Measurements from ENCODE around the gene PARD6G.

PARD6G gene

DNA sequence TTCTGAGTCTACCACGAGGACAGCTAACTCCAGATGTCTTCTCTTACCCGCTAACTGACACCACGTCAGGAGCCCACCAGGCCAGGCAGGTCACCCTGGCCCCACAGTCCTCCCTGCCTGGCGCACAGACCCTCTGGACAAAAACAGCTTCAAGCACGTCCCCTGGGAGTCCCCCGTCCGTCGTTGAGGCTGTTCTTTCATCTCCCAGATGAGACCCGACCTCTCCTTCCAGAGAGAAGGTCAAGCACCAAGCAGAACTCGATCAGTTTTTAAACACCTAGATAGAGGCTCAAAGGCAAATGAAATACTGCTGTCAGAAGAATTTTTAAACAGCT is 57.8 kb downstream of the PARD6G start:
- H3K36me3 ChIP-seq, result no peaks in the 10 kb centered on the region
- no peak for TF ChIP-seq Cebpa-rat (IDR thresholded peaks at IDR 0.05)
- no peak overlapping the region for H3K27ac ChIP-seq
- peaks cover 6 to 14% (median 10%) of the 10 kb centered on the region in 10 experiments for H3K4me1 ChIP-seq
- no peaks in the 10 kb centered on the region for H3K9me3 ChIP-seq (replicated peaks in 1 of 11)
- no peaks in the 10 kb centered on the region; a peak in 1 of 22 replicates for H4K20me1 ChIP-seq
- no peaks in the 10 kb centered on the region for H3K27me3 ChIP-seq
- no peak overlapping the region for H3K9ac ChIP-seq
- no peak overlapping the region for H3K4me2 ChIP-seq
- no peak overlapping the region for H3K4me3 ChIP-seq

DNA sequence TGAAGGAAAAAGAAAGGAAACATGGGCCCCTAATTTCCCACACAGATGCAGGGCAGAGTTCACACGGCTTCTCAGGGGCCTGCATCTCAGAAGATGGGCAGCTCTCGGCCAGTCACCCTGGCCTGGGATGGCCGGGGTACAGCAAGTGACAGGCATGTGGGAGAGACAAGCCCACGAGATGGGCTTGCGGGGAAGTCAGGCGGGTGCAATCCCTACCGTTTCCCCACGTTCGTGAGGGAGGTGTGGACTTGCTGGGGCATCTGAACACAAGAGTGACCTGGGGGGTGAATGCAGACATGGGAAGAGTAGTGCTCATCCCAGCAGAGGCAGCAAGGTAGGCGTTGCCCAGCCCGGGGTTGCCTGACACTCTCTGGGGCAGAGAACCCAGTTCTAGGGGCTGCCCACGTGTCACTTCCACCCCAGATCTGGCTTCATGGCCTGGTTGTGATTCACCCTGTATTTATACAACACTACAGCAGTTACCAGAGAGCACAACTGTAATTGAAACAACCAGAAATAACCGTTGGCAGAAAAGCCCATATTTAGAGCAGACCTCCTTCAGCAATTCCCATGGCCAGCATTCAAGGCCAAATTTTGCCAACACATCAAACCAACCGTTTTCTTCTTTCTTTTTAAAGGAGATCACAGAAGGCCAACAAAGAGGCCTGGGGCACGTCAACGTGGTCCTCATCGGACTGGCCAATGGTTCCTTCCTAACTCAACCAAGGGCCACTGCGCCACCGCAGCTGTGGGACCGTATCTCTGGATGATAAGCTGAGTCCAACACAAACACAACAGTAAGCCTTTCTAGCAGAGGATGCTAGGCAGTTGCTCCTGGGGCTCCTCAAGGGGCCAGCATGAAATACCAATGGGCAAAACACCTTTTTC is 58.4 kb downstream of the PARD6G start:
- Histone ChIP-seq H3K27me3 (no peaks in the 10 kb centered on the region), H3K4me3 (no peak overlapping the region), H3K27ac (no peak overlapping the region), H3K36me3 (no peaks in the 10 kb centered on the region), H3K4me2 (no peak overlapping the region), H4K20me1 (no peaks in the 10 kb centered on the region; a peak in 1 of 22 replicates), H3K9me3 (replicated peaks in 1 of 11) (no peaks in the 10 kb centered on the region), H3K9ac (no peak overlapping the region), H3K4me1 (peaks cover 4 to 13% (median 6%) of the 10 kb centered on the region in 10 experiments; a peak in 16 of 20 replicates)
- no peak for TF ChIP-seq Cebpa-rat (IDR thresholded peaks at IDR 0.05)

DNA sequence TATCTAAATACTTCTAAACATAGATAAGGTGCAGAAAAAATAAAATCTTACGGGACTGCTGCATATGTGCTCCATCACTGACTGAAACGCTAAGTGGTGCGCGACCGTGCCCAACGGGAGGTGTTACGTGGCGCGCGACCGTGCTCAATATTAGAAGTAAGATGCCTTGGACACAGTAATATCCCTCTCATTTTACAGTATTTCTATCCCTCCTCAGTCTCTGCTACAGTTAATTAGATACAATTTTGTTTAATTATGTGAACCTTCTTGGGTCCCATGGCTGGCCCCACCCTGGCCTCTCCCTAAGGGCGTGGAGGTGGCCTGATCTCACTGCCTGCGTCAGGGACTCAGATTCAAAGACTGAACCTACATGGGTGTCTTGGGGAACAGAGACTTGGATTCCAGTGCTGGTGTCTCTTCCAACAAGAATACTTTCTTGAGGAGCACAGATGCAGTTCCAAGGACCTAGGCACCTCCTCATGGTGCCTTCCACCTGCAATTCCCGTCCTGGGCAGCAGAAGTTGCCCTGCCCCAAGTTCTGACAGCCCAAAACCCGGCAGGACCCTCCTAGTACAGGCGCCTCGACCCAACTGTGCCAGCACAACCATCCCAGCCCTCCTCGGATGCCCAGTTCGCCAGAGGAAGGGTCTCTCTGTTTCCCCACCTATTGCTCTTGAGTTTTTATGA is 59.2 kb downstream of the PARD6G start:
- Histone ChIP-seq H3K27me3 (no peaks in the 10 kb centered on the region), H3K4me2 (no peak overlapping the region; a peak in 1 of 22 replicates), H3K4me1 (peaks cover 0 to 21% (median 9%) of the 10 kb centered on the region in 10 experiments; a peak in 15 of 20 replicates), H3K9me3 (replicated peaks in 1 of 11) (no peaks in the 10 kb centered on the region), H3K36me3 (no peaks in the 10 kb centered on the region), H3K4me3 (no peak overlapping the region), H3K27ac (no peak overlapping the region), H3K9ac (no peak overlapping the region), H4K20me1 (peaks cover 0 to under 1% (median 0%) of the 10 kb centered on the region in 11 experiments; a peak in 1 of 22 replicates)
- no peak for TF ChIP-seq Cebpa-rat (IDR thresholded peaks at IDR 0.05)

DNA sequence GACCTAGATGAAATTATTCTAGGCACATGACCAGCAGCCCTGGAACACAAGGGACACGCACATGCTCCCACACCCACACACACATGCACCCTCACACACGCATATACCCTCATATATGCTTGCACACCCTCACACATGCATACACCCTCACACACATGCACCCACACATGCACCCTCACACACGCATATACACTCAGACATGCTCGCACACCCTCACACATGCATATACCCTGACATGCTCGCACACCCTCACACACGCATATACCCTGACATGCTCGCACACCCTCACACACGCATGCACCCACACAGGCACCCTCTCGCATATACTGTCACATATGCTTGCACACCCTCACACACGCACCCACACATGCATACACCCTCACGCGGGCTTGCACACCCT is 61.8 kb downstream of the PARD6G start:
- Histone ChIP-seq H3K4me1 (peaks cover 15 to 36% (median 29%) of the 10 kb centered on the region in 10 experiments), H3K4me2 (no peak overlapping the region), H3K9ac (no peak overlapping the region), H3K9me3 (replicated peaks in 1 of 11) (no peaks in the 10 kb centered on the region), H3K36me3 (no peaks in the 10 kb centered on the region), H3K27ac (no peak overlapping the region), H3K27me3 (peaks cover 0 to 9% (median 0%) of the 10 kb centered on the region in 11 experiments; a peak in 2 of 22 replicates), H4K20me1 (peaks cover 0 to 13% (median 0%) of the 10 kb centered on the region in 11 experiments; a peak in 4 of 22 replicates), H3K4me3 (no peak overlapping the region)
- TF ChIP-seq Cebpa-rat (IDR thresholded peaks at IDR 0.05), result no peak

DNA sequence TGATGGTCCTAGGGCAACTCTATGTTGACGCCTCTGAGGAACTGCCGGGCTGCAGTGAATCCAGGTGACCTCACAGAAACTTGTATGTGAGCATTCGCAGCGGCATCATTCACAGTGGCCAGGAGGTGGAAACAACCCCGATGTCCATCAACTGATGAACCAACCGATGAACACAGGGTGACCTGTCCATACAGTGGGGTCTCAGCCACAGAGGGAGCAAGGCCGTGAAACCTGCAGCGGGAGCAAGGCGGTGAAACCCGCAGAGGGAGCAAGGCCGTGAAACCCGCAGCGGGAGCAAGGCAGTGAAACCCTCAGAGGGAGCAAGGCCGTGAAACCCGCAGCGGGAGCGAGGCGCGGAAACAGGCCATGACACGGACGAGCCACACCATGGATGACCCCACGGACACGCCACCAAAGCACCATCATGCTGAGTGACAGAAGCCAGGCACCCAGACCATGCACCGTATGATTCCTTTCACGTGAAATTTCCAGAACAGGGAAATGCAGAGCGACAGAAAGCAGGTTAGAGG is 63.0 kb downstream of the PARD6G start:
- peaks cover 0 to 9% (median 0%) of the 10 kb centered on the region in 11 experiments; a peak in 2 of 22 replicates for H3K27me3 ChIP-seq
- H3K4me1 ChIP-seq, result peaks cover 27 to 48% (median 42%) of the 10 kb centered on the region in 10 experiments
- peaks cover 0 to 13% (median 0%) of the 10 kb centered on the region in 11 experiments; a peak in 4 of 22 replicates for H4K20me1 ChIP-seq
- no peak for TF ChIP-seq Cebpa-rat (IDR thresholded peaks at IDR 0.05)
- no peaks in the 10 kb centered on the region for H3K36me3 ChIP-seq
- no peak overlapping the region for H3K4me3 ChIP-seq
- no peak overlapping the region for H3K9ac ChIP-seq
- H3K4me2 ChIP-seq, result no peak overlapping the region
- no peaks in the 10 kb centered on the region for H3K9me3 ChIP-seq (replicated peaks in 1 of 11)
- H3K27ac ChIP-seq, result no peak overlapping the region

DNA sequence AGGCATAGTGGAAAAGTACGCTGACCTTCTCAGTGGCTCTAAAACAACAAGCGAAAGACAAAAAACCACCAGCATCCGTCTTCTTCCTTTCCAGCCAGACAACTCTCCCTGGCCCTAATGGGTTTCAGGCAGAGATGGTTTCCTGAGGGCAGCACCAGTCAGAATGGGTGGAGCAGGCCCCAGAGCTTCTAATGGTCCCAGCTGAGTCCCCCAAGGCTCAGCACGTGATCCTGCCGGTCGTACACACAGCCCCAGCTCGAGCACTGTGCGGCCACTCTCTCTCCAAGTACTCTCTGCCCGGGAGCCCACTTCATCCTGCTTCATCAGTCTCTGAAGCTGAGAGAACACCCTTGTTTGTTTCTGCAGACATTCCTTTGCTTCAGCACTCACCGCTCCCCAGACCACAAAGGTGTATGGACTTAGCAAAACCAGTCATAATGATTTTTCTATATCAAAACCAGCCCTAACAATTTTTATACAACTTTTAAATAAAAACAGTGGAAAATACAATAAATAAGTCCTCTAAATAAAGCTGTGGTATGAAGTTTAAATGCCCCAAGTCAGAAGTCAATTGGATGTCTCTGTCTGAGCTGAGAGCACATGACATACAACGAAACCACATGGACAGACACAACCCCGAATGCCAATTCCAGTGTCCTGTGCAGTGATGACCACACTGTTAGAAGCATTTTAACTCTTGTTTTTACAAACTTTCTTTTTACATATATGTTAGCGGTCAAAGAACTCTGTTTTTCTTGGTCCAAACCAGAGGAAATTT is 63.9 kb downstream of the PARD6G start:
- Histone ChIP-seq H3K9ac (peak overlapping the region in 1 of 11 experiments; percentile 13; a peak in 1 of 22 replicates), H3K4me3 (no peak overlapping the region), H3K9me3 (replicated peaks in 1 of 11) (no peaks in the 10 kb centered on the region), H3K27ac (peak overlapping the region in 1 of 11 experiments; percentile 53; a peak in 1 of 22 replicates), H3K36me3 (no peaks in the 10 kb centered on the region), H3K4me2 (peak overlapping the region in 10 of 11 experiments; percentile 14 to 75 (median 67); a peak in 15 of 22 replicates), H3K27me3 (peaks cover 0 to 9% (median 0%) of the 10 kb centered on the region in 11 experiments; a peak in 2 of 22 replicates), H3K4me1 (peaks cover 28 to 48% (median 43%) of the 10 kb centered on the region in 10 experiments), H4K20me1 (peaks cover 0 to 13% (median 0%) of the 10 kb centered on the region in 11 experiments; a peak in 4 of 22 replicates)
- TF ChIP-seq Cebpa-rat (IDR thresholded peaks at IDR 0.05), result no peak

DNA sequence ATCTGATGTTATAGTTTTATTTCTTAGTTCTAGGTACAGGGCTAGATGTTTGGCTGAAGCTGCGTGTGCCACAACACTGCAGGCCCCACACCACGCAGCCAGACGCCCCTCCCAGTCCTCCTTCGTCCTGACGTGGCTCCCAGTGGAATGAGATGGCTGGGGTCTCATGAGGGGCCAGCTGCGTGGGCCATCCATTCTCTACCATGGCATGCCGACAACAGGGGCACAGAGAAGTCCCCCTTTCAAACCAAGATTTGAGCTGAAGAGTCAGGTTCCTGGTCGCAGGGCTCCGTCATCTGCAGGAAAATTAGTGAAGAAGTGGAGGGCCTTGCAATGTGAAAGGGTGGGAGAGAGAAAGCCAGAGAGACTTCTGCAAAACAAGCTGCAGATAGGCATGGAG is 64.5 kb downstream of the PARD6G start:
- Histone ChIP-seq H3K9me3 (replicated peaks in 1 of 11) (no peaks in the 10 kb centered on the region), H3K36me3 (no peaks in the 10 kb centered on the region), H3K4me3 (no peak overlapping the region), H3K4me2 (peak overlapping the region in 10 of 11 experiments; percentile 14 to 75 (median 67); a peak in 17 of 22 replicates), H4K20me1 (peaks cover 0 to 13% (median 0%) of the 10 kb centered on the region in 11 experiments; a peak in 4 of 22 replicates), H3K27ac (peak overlapping the region in 2 of 11 experiments; percentile 32 to 53; a peak in 2 of 22 replicates), H3K4me1 (peaks cover 28 to 48% (median 43%) of the 10 kb centered on the region in 10 experiments), H3K9ac (peak overlapping the region in 1 of 11 experiments; percentile 13; a peak in 1 of 22 replicates), H3K27me3 (peaks cover 0 to 9% (median 0%) of the 10 kb centered on the region in 11 experiments; a peak in 2 of 22 replicates)
- no peak for TF ChIP-seq Cebpa-rat (IDR thresholded peaks at IDR 0.05)

Data from BLaER1 treated with 17β-estradiol and CSF1 and Interleukin-3, amounts not matched to agents 10 nM and 100 nM (cell line).